Activated T-helper 17 cell treated with anti-CD3 and anti-CD28 coated beads, Interleukin-2, amount 50 U/mL, for 72 hours (primary cell): ENCODE results near the gene R3HCC1L. TPM values are rescaled to one million over a fixed set of nuclear protein-coding genes. Genes with fewer than 3 reads are reported as not detected.
"Not testable (repeated sequence)": the region's sequence is repeated elsewhere in the genome, so short reads cannot be mapped to it uniquely, and the experiment has no call there.

Experiments
- ATAC-seq: fragments of 150-1000 bp; cut with Tn5 transposase; replicated peaks from 2 replicates; pipeline ENCODE4 v1.10.0; 2021; ENCODE audit warnings: mild to moderate bottlenecking, moderate library complexity
- H3K27ac Mint-ChIP-seq: one replicate; pipeline ENCODE4 v1.8.0; 2022; ENCODE audit warnings: mixed read lengths
- H3K27me3 Mint-ChIP-seq: one replicate; pipeline ENCODE4 v1.8.0; 2022; ENCODE audit warnings: mixed read lengths
- H3K36me3 Mint-ChIP-seq: one replicate; pipeline ENCODE4 v1.8.0; 2022; ENCODE audit warnings: low read depth, mild to moderate bottlenecking, mixed read lengths
- H3K4me1 Mint-ChIP-seq: one replicate; pipeline ENCODE4 v1.8.0; 2022; ENCODE audit warnings: mixed read lengths
- H3K4me3 Mint-ChIP-seq: one replicate; pipeline ENCODE4 v1.8.0; 2022; ENCODE audit warnings: mild to moderate bottlenecking, mixed read lengths
- H3K9me3 Mint-ChIP-seq: one replicate; pipeline ENCODE4 v1.8.0; 2022; ENCODE audit warnings: mixed read lengths
- total RNA-seq, 2 donors: library from RNA; stranded (reverse); gene quantifications; one replicate each; pipeline ENCODE4 v1.2.3, GENCODE V29; 2022

R3HCC1L gene
- total RNA-seq, 2 donors from 2014 or later, result 21.6 to 23.7 TPM

- Mint-ChIP-seq H3K4me3 (no peak overlapping the region), H3K36me3 (no peaks in the 10 kb centered on the region), H3K9me3 (no peaks in the 10 kb centered on the region), H3K27me3 (peaks cover 23% of the 10 kb centered on the region), H3K4me1 (no peaks in the 10 kb centered on the region), H3K27ac (no peak overlapping the region)
- no peak for ATAC-seq
Measured at GRCh38 chr10:98107644-98108430, 26.6 kb upstream of the R3HCC1L start.

GRCh38 chr10:98110356-98110755 is 24.1 kb upstream of the R3HCC1L start:
- H3K27me3 Mint-ChIP-seq, result peaks cover 40% of the 10 kb centered on the region
- no peaks in the 10 kb centered on the region for H3K4me1 Mint-ChIP-seq
- H3K36me3 Mint-ChIP-seq, result no peaks in the 10 kb centered on the region
- ATAC-seq, result no peak
- H3K9me3 Mint-ChIP-seq, result no peaks in the 10 kb centered on the region
- no peak overlapping the region for H3K4me3 Mint-ChIP-seq
- no peak overlapping the region for H3K27ac Mint-ChIP-seq

- peaks cover 54% of the 10 kb centered on the region for H3K27me3 Mint-ChIP-seq
- H3K4me3 Mint-ChIP-seq, result no peak overlapping the region
- no peaks in the 10 kb centered on the region for H3K36me3 Mint-ChIP-seq
- no peaks in the 10 kb centered on the region for H3K4me1 Mint-ChIP-seq
- H3K9me3 Mint-ChIP-seq, result peaks cover 4% of the 10 kb centered on the region
- H3K27ac Mint-ChIP-seq, result no peak overlapping the region
- no peak for ATAC-seq
Measured at GRCh38 chr10:98115031-98115787, 19.2 kb upstream of the R3HCC1L start.

- no peak overlapping the region for H3K27ac Mint-ChIP-seq
- ATAC-seq, result no peak
- H3K27me3 Mint-ChIP-seq, result peaks cover 50% of the 10 kb centered on the region
- no peaks in the 10 kb centered on the region for H3K4me1 Mint-ChIP-seq
- H3K4me3 Mint-ChIP-seq, result no peak overlapping the region
- no peaks in the 10 kb centered on the region for H3K36me3 Mint-ChIP-seq
- H3K9me3 Mint-ChIP-seq, result peaks cover 11% of the 10 kb centered on the region
Measured at GRCh38 chr10:98119891-98120290, 14.6 kb upstream of the R3HCC1L start.

GRCh38 chr10:98125940-98126631 is 8.4 kb upstream of the R3HCC1L start:
- peaks cover 7% of the 10 kb centered on the region for H3K9me3 Mint-ChIP-seq
- H3K4me1 Mint-ChIP-seq, result no peaks in the 10 kb centered on the region
- ATAC-seq, result no peak
- no peak overlapping the region for H3K4me3 Mint-ChIP-seq
- H3K36me3 Mint-ChIP-seq, result no peaks in the 10 kb centered on the region
- no peak overlapping the region for H3K27ac Mint-ChIP-seq
- peaks cover 29% of the 10 kb centered on the region for H3K27me3 Mint-ChIP-seq

- peaks cover 4% of the 10 kb centered on the region for H3K4me1 Mint-ChIP-seq
- H3K36me3 Mint-ChIP-seq, result no peaks in the 10 kb centered on the region
- no peak overlapping the region for H3K27ac Mint-ChIP-seq
- peaks cover 12% of the 10 kb centered on the region for H3K27me3 Mint-ChIP-seq
- no peak for ATAC-seq
- no peak overlapping the region for H3K4me3 Mint-ChIP-seq
- H3K9me3 Mint-ChIP-seq, result no peaks in the 10 kb centered on the region
Measured at GRCh38 chr10:98128802-98129201, 5.7 kb upstream of the R3HCC1L start.

GRCh38 chr10:98131619-98132018 is 2.8 kb upstream of the R3HCC1L start:
- no peaks in the 10 kb centered on the region for H3K9me3 Mint-ChIP-seq
- H3K27ac Mint-ChIP-seq, result no peak overlapping the region
- no peak for ATAC-seq
- no peak overlapping the region for H3K4me3 Mint-ChIP-seq
- H3K4me1 Mint-ChIP-seq, result peaks cover 16% of the 10 kb centered on the region
- H3K27me3 Mint-ChIP-seq, result peaks cover 6% of the 10 kb centered on the region
- H3K36me3 Mint-ChIP-seq, result peaks cover 4% of the 10 kb centered on the region

- not testable (repeated sequence) for H3K9me3 Mint-ChIP-seq
- Mint-ChIP-seq H3K4me3 (peak overlapping the region; percentile 81), H3K27ac (peak overlapping the region; percentile 90)
Measured at GRCh38 chr10:98133075-98133752, 1.2 kb upstream of the R3HCC1L start.

GRCh38 chr10:98134117-98134430 is 383 bp upstream of the R3HCC1L start:
- peaks cover 8% of the 10 kb centered on the region for H3K36me3 Mint-ChIP-seq
- no peaks in the 10 kb centered on the region for H3K9me3 Mint-ChIP-seq
- H3K4me3 Mint-ChIP-seq, result peak overlapping the region; percentile 81
- ATAC-seq, result peak; percentile 53
- H3K4me1 Mint-ChIP-seq, result peaks cover 22% of the 10 kb centered on the region
- H3K27ac Mint-ChIP-seq, result peak overlapping the region; percentile 90
- H3K27me3 Mint-ChIP-seq, result peaks cover 3% of the 10 kb centered on the region

More at GRCh38 chr10:98133075-98133752, 1.2 kb upstream of the R3HCC1L start:
- ATAC-seq, H3K27me3 Mint-ChIP-seq, H3K36me3 Mint-ChIP-seq: not testable (repeated sequence)
- H3K4me1 Mint-ChIP-seq, result peaks cover 22% of the 10 kb centered on the region

GRCh38 chr10:98135222-98135899 is 904 bp downstream of the R3HCC1L start:
- ATAC-seq, result peak; percentile 2
- Mint-ChIP-seq H3K27ac (peak overlapping the region; percentile 90), H3K4me3 (peak overlapping the region; percentile 81), H3K4me1 (peaks cover 29% of the 10 kb centered on the region), H3K9me3 (no peaks in the 10 kb centered on the region), H3K27me3 (peaks cover under 1% of the 10 kb centered on the region), H3K36me3 (peaks cover 8% of the 10 kb centered on the region)

- not testable (repeated sequence) for H3K27me3 Mint-ChIP-seq, ATAC-seq
Measured at GRCh38 chr10:98136775-98137174, 2.3 kb downstream of the R3HCC1L start.

GRCh38 chr10:98138031-98138430 is 3.6 kb downstream of the R3HCC1L start:
- ATAC-seq, result no peak
- Mint-ChIP-seq H3K4me1 (peaks cover 41% of the 10 kb centered on the region), H3K36me3 (peaks cover 8% of the 10 kb centered on the region), H3K27me3 (no peaks in the 10 kb centered on the region), H3K27ac (peak overlapping the region; percentile 73), H3K4me3 (peak overlapping the region; percentile 61), H3K9me3 (no peaks in the 10 kb centered on the region)

More at GRCh38 chr10:98136775-98137174, 2.3 kb downstream of the R3HCC1L start:
- H3K36me3 Mint-ChIP-seq, H3K27ac Mint-ChIP-seq, H3K9me3 Mint-ChIP-seq: not testable (repeated sequence)
- Mint-ChIP-seq H3K4me3 (peak overlapping the region; percentile 61), H3K4me1 (peaks cover 41% of the 10 kb centered on the region)

GRCh38 chr10:98139431-98139830 is 5.0 kb downstream of the R3HCC1L start:
- no peak overlapping the region for H3K27ac Mint-ChIP-seq
- H3K27me3 Mint-ChIP-seq, result no peaks in the 10 kb centered on the region
- H3K36me3 Mint-ChIP-seq, result peaks cover 8% of the 10 kb centered on the region
- no peaks in the 10 kb centered on the region for H3K9me3 Mint-ChIP-seq
- ATAC-seq, result no peak
- H3K4me1 Mint-ChIP-seq, result peaks cover 42% of the 10 kb centered on the region
- no peak overlapping the region for H3K4me3 Mint-ChIP-seq
